H1 (cell line): ENCODE results near the gene COL4A4. TPM values are rescaled to one million over a fixed set of nuclear protein-coding genes. Genes with fewer than 3 reads are reported as not detected.

Experiments used
- RNF2 ChIP-seq: fragments of 200-900, 300-1000 bp; sonication (generic); IDR thresholded peaks from 2 replicates; pipeline ENCODE4 v1.7.1; 2016; ENCODE audit warnings: borderline replicate concordance, low read depth, mild to moderate bottlenecking, antibody characterized with exemption, low read length; ENCODE audit not compliant: poor library complexity, severe bottlenecking; ENCODE audit errors: missing control alignments
- polyA plus RNA-seq, 7 experiments: library from polyadenylated mRNA; depleted of rRNA in 3 of 7; stranded (reverse) in 5 of 7; unstranded in 2 of 7; fragments of >200 nt in 5 of 7; fragments of 200-250 nt in 2 of 7; gene quantifications; 1 replicate in 5 of 7; 2 replicates in 1 of 7; 4 replicates in 1 of 7; pipeline versions ENCODE4 v1.2.1 to v1.2.3, GENCODE V29; 2011 to 2013; ENCODE audit warnings: missing spikeins in 2 of 7, mixed read lengths in 2 of 7
- total RNA-seq: library from RNA; stranded (reverse); fragmentation: NEBNext Ultra II Directional; extraction: Animal tissue kit (Norgen Biotek cat#: 25700); gene quantifications from 2 replicates; pipeline ENCODE4 v1.2.1, GENCODE V29; 2021

COL4A4 gene
- total and polyA plus RNA-seq, 2 of the 8 experiments (the other 6 are each of a cell fraction or from before 2014, with no cell fraction given) = 0.33 to 1.7 TPM

GRCh38 chr2:227183657-227184367, 19.8 kb upstream of the COL4A4 start (continued):
- no peak for TF ChIP-seq RNF2
